22Rv1 (cell line): ENCODE data around the gene CCT7.

Experiments used
- H3K27ac ChIP-seq: fragments of 450-650 bp; 2 replicates; pipeline ENCODE4 v1.5.1; 2017
- CTCF ChIP-seq: fragments of 450-650 bp; IDR thresholded peaks from 2 replicates; pipeline ENCODE4 v1.5.1; 2017; ENCODE audit warnings: mild to moderate bottlenecking
- ZFX ChIP-seq: fragments of 450-650 bp; IDR thresholded peaks from 2 replicates; pipeline ENCODE4 v1.6.1; 2017; ENCODE audit warnings: antibody characterized with exemption, borderline replicate concordance

The CCT7 gene

GRCh38 chr2:73285159-73285739, 51.1 kb downstream of the CCT7 start:
- TF ChIP-seq CTCF, result no peak
- TF ChIP-seq ZFX, result no peak
- no peak overlapping the region for H3K27ac ChIP-seq

GRCh38 chr2:73286134-73286655, 52.1 kb downstream of the CCT7 start:
- TF ChIP-seq CTCF (no peak), ZFX (no peak)
- no peak overlapping the region for H3K27ac ChIP-seq

- TF ChIP-seq CTCF (no peak), ZFX (no peak)
- H3K27ac ChIP-seq, result no peak overlapping the region
These were observed 55.2 kb downstream of the CCT7 start for GRCh38 chr2:73289304-73289703.

- TF ChIP-seq ZFX (no peak), CTCF (peak; percentile 94)
- H3K27ac ChIP-seq, result no peak overlapping the region
These were observed 56.1 kb downstream of the CCT7 start for GRCh38 chr2:73290049-73290839.

GRCh38 chr2:73291093-73291460, 57.0 kb downstream of the CCT7 start:
- TF ChIP-seq CTCF, result no peak
- TF ChIP-seq ZFX, result no peak
- H3K27ac ChIP-seq, result no peak overlapping the region

GRCh38 chr2:73291461-73292315, 57.6 kb downstream of the CCT7 start:
- no peak overlapping the region for H3K27ac ChIP-seq
- TF ChIP-seq CTCF (peak; percentile 12; the same call in 1 of the 2 replicates), ZFX (no peak)
